ENCODE results near the gene DIPK1C.
"Not testable (repeated sequence)": the region's sequence is repeated elsewhere in the genome, so short reads cannot be mapped to it uniquely, and the experiment has no call there.

Gene DIPK1C

GRCh38 chr18:74457043-74457724, at the start of gene DIPK1C:
DIPK1C (minus strand) TSS chr18:74457308; CDS start chr18:74457259, 49 bp downstream.
- in situ Hi-C loops (cut with HindIII; ENCODE audit: low sequenced_read_pairs), result no loop called here

GRCh38 chr18:74506448-74507084, 49.5 kb upstream of the DIPK1C start:
- in situ Hi-C loops (cut with HindIII; ENCODE audit: low sequenced_read_pairs), result no loop called here

- in situ Hi-C loops (cut with HindIII; ENCODE audit: low sequenced_read_pairs), result no loop called here
Measured at GRCh38 chr18:74505776-74506175, 48.7 kb upstream of the DIPK1C start.

- in situ Hi-C loops (cut with HindIII; ENCODE audit: low sequenced_read_pairs), result no loop called here
Measured at GRCh38 chr18:74503137-74503536, 46.0 kb upstream of the DIPK1C start.

GRCh38 chr18:74501386-74501785, 44.3 kb upstream of the DIPK1C start:
- in situ Hi-C loops (cut with HindIII; ENCODE audit: low sequenced_read_pairs), result no loop called here

GRCh38 chr18:74500774-74501173, 43.7 kb upstream of the DIPK1C start:
- in situ Hi-C loops (cut with HindIII; ENCODE audit: low sequenced_read_pairs), result not testable (repeated sequence)

- in situ Hi-C loops (cut with HindIII; ENCODE audit: low sequenced_read_pairs), result no loop called here
Measured at GRCh38 chr18:74500372-74500771, 43.3 kb upstream of the DIPK1C start.

- in situ Hi-C loops (cut with HindIII; ENCODE audit: low sequenced_read_pairs), result no loop called here
Measured at GRCh38 chr18:74499633-74500032, 42.5 kb upstream of the DIPK1C start.

- in situ Hi-C loops (cut with HindIII; ENCODE audit: low sequenced_read_pairs), result no loop called here
Measured at GRCh38 chr18:74498712-74499627, 41.9 kb upstream of the DIPK1C start.

- in situ Hi-C loops (cut with HindIII; ENCODE audit: low sequenced_read_pairs), result no loop called here
Measured at GRCh38 chr18:74497778-74498177, 40.7 kb upstream of the DIPK1C start.

- in situ Hi-C loops (cut with HindIII; ENCODE audit: low sequenced_read_pairs), result no loop called here
Measured at GRCh38 chr18:74497324-74497676, 40.2 kb upstream of the DIPK1C start.

GRCh38 chr18:74496508-74497323, 39.6 kb upstream of the DIPK1C start:
- in situ Hi-C loops (cut with HindIII; ENCODE audit: low sequenced_read_pairs), result no loop called here

GRCh38 chr18:74495581-74496507, 38.7 kb upstream of the DIPK1C start, which contains the start of gene CNDP2:
CNDP2 (plus strand) TSS chr18:74496363; CDS start chr18:74499974, 3,611 bp downstream.
- in situ Hi-C loops (cut with HindIII; ENCODE audit: low sequenced_read_pairs), result no loop called here

GRCh38 chr18:74494514-74494913, 37.4 kb upstream of the DIPK1C start:
- in situ Hi-C loops (cut with HindIII; ENCODE audit: low sequenced_read_pairs), result no loop called here

GRCh38 chr18:74493689-74494088, 36.6 kb upstream of the DIPK1C start:
- in situ Hi-C loops (cut with HindIII; ENCODE audit: low sequenced_read_pairs), result no loop called here

GRCh38 chr18:74492259-74492658, 35.2 kb upstream of the DIPK1C start:
- in situ Hi-C loops (cut with HindIII; ENCODE audit: low sequenced_read_pairs), result no loop called here

GRCh38 chr18:74489676-74490075, 32.6 kb upstream of the DIPK1C start:
- in situ Hi-C loops (cut with HindIII; ENCODE audit: low sequenced_read_pairs), result no loop called here

- in situ Hi-C loops (cut with HindIII; ENCODE audit: low sequenced_read_pairs), result no loop called here
Measured at GRCh38 chr18:74488864-74489263, 31.8 kb upstream of the DIPK1C start.

GRCh38 chr18:74488354-74488753, 31.2 kb upstream of the DIPK1C start:
- in situ Hi-C loops (cut with HindIII; ENCODE audit: low sequenced_read_pairs), result no loop called here
